ENCODE results near the gene CCL7. TPM values are rescaled to one million over a fixed set of nuclear protein-coding genes. Genes with fewer than 3 reads are reported as not detected.

Gene CCL7
- polyA plus RNA-seq, 3 donors, result 0.25 to 0.38 TPM; not detected in 1

DNA sequence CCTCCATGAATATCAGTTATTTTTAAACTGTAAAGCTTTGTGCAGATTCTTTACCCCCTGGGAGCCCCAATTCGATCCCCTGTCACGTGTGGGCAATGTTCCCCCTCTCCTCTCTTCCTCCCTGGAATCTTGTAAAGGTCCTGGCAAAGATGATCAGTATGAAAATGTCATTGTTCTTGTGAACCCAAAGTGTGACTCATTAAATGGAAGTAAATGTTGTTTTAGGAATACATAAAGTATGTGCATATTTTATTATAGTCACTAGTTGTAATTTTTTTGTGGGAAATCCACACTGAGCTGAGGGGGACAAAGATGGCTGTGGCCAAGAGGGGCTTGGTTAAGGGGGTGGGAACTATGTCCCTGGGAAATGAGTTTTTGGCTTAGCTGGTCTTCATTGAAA lies 17.9 kb downstream of the CCL7 start:
- no peaks in the 10 kb centered on the region for H3K36me3 Mint-ChIP-seq
- intact Hi-C loops (cut with micrococcal nuclease), result no loop called here
- Histone ChIP-seq H3K27me3 (ENCODE audit: control insufficient read depth in 2 of 2, insufficient read depth in 2 of 2, low read length in 2 of 2) (peaks cover 0 to 5% of the 10 kb centered on the region in 2 donors), H3K4me2 (replicated peaks; ENCODE audit: extremely low read depth, low read length, poor library complexity, severe bottlenecking) (no peak overlapping the region), H3K36me3 (replicated peaks in 1 of 2; ENCODE audit: control insufficient read depth in 1 of 2, insufficient read depth in 2 of 2, low read length in 2 of 2) (no peaks in the 10 kb centered on the region), H3K79me2 (ENCODE audit: insufficient read depth, low read length) (no peaks in the 10 kb centered on the region), H3K27ac (ENCODE audit: low read depth in 1 of 2, low read length in 2 of 2) (no peak overlapping the region), H3K4me3 (replicated peaks in 1 of 3; ENCODE audit: low read depth in 2 of 3, low read length in 3 of 3) (no peak overlapping the region), H3K9me3 (replicated peaks in 1 of 2; ENCODE audit: control insufficient read depth in 1 of 2, insufficient read depth in 1 of 2, low read length in 2 of 2) (no peaks in the 10 kb centered on the region), H3K4me1 (ENCODE audit: control insufficient read depth in 1 of 2, insufficient read depth in 2 of 2, low read length in 2 of 2) (no peaks in the 10 kb centered on the region), H2AFZ (ENCODE audit: insufficient read depth, low read depth, low read length, poor library complexity, severe bottlenecking) (no peak overlapping the region), H4K20me1 (ENCODE audit: insufficient read depth, low read length) (no peaks in the 10 kb centered on the region), H3K9ac (ENCODE audit: insufficient read depth, low read length, poor library complexity, severe bottlenecking) (no peak overlapping the region)
- no peak overlapping the region for H3K27ac Mint-ChIP-seq
- DNase-seq, result no peak
- TF ChIP-seq CTCF (IDR thresholded peaks at IDR 0.05), result no peak
- H3K4me1 Mint-ChIP-seq, result no peaks in the 10 kb centered on the region
- H3K27me3 Mint-ChIP-seq (ENCODE audit: low read depth in 3 of 3), result peaks cover 9 to 23% (median 10%) of the 10 kb centered on the region in 3 donors
- H3K4me3 Mint-ChIP-seq, result peak overlapping the region in 1 of 2 donors; percentile 2
- WGBS (ENCODE audit: insufficient coverage), result no CpG with 5 or more reads among the region's 2 CpGs
- no peaks in the 10 kb centered on the region for H3K9me3 Mint-ChIP-seq

DNA sequence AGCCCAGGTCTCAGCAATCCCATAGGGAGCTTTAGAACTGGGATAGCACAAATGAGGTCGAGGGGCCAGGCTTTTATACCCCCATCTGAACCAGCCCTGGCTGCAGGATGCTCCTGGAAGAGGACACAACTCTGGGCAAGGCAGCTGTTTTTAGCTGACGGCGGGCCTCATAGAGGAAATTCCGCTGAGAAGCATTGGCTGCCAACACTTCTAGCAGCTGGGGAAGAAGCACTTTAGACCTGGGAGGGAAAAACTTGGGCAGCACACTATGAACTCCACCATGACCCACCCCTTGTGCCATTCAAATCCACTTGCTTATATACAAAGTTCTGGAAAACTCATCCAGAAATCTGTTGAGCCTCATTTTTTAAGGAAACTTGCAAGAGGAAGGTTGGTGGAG lies 20.6 kb downstream of the CCL7 start:
- no peaks in the 10 kb centered on the region for H3K9me3 ChIP-seq (replicated peaks in 1 of 2; ENCODE audit: control insufficient read depth in 1 of 2, insufficient read depth in 1 of 2, low read length in 2 of 2)
- H3K4me3 Mint-ChIP-seq, result no peak overlapping the region
- H3K4me2 ChIP-seq (replicated peaks; ENCODE audit: extremely low read depth, low read length, poor library complexity, severe bottlenecking), result no peak overlapping the region
- H3K4me3 ChIP-seq (replicated peaks in 1 of 3; ENCODE audit: low read depth in 2 of 3, low read length in 3 of 3), result no peak overlapping the region
- H3K36me3 ChIP-seq (replicated peaks in 1 of 2; ENCODE audit: control insufficient read depth in 1 of 2, insufficient read depth in 2 of 2, low read length in 2 of 2), result no peaks in the 10 kb centered on the region
- intact Hi-C loops (cut with micrococcal nuclease), result no loop called here
- H3K36me3 Mint-ChIP-seq, result no peaks in the 10 kb centered on the region
- H3K9me3 Mint-ChIP-seq, result peaks cover 0 to 2% (median 0%) of the 10 kb centered on the region in 7 donors
- no peak overlapping the region for H3K27ac ChIP-seq (ENCODE audit: low read depth in 1 of 2, low read length in 2 of 2)
- no peaks in the 10 kb centered on the region for H4K20me1 ChIP-seq (ENCODE audit: insufficient read depth, low read length)
- TF ChIP-seq CTCF (IDR thresholded peaks at IDR 0.05), result no peak
- DNase-seq, result no peak
- H3K27ac Mint-ChIP-seq, result no peak overlapping the region
- no peaks in the 10 kb centered on the region for H3K4me1 ChIP-seq (ENCODE audit: control insufficient read depth in 1 of 2, insufficient read depth in 2 of 2, low read length in 2 of 2)
- H3K4me1 Mint-ChIP-seq, result no peaks in the 10 kb centered on the region
- no peak overlapping the region for H3K9ac ChIP-seq (ENCODE audit: insufficient read depth, low read length, poor library complexity, severe bottlenecking)
- H3K79me2 ChIP-seq (ENCODE audit: insufficient read depth, low read length), result no peaks in the 10 kb centered on the region
- peaks cover 0 to 5% of the 10 kb centered on the region in 2 donors for H3K27me3 ChIP-seq (ENCODE audit: control insufficient read depth in 2 of 2, insufficient read depth in 2 of 2, low read length in 2 of 2)
- 100% methylated on average over 3 of the region's 4 CpGs for WGBS (ENCODE audit: insufficient coverage)
- H3K27me3 Mint-ChIP-seq (ENCODE audit: low read depth in 3 of 3), result peaks cover 7 to 20% (median 10%) of the 10 kb centered on the region in 3 donors
- no peak overlapping the region for H2AFZ ChIP-seq (ENCODE audit: insufficient read depth, low read depth, low read length, poor library complexity, severe bottlenecking)
